Mesendoderm (in vitro differentiated cells): Measurements from ENCODE around the gene NRDC. TPM values are rescaled to one million over a fixed set of nuclear protein-coding genes. Genes with fewer than 3 reads are reported as not detected.

Source experiments
- small RNA-seq: library from polyadenylated mRNA; stranded (forward); fragments of <200 nt; extraction: miRNeasy Mini kit (QIAGEN cat#:217004); gene quantifications from one replicate; pipeline ENCODE3, GENCODE V24; 2013; ENCODE audit not compliant: insufficient read depth

Gene NRDC

Small RNA genes within 50 kb of the gene (small RNA-seq; reads per million reads assigned to genes)
- gene AL050343.2 = not detected
